HG02840 (cell line): ENCODE measurements around the gene ASF1A.
"Not testable (repeated sequence)": the region's sequence is repeated elsewhere in the genome, so short reads cannot be mapped to it uniquely, and the experiment has no call there.

Experiments
- ATAC-seq: cut with Tn5 transposase; IDR thresholded peaks from one replicate; pipeline ENCODE4 v1.9.1; 2021; ENCODE audit warnings: mild to moderate bottlenecking, moderate library complexity, moderate number of reproducible peaks; ENCODE audit not compliant: unreplicated experiment, low FRiP score

ASF1A gene

GRCh38 chr6:118893807-118894424 lies at the start of gene ASF1A:
Gene ASF1A (plus strand): TSS chr6:118894152. CDS start chr6:118894414, 262 bp downstream.
- ATAC-seq, result peak; percentile 54

- ATAC-seq, result peak; percentile 56
Observed at GRCh38 chr6:118844915-118845314, 49.0 kb upstream of the ASF1A start.

GRCh38 chr6:118853408-118853807 lies 40.5 kb upstream of the ASF1A start:
- no peak for ATAC-seq

- ATAC-seq, result no peak
Observed at GRCh38 chr6:118856301-118856700, 37.7 kb upstream of the ASF1A start.

GRCh38 chr6:118859517-118860064 lies 34.4 kb upstream of the ASF1A start:
- ATAC-seq, result no peak

GRCh38 chr6:118860363-118860762 lies 33.6 kb upstream of the ASF1A start:
- ATAC-seq, result no peak

- no peak for ATAC-seq
Observed at GRCh38 chr6:118860880-118861279, 33.1 kb upstream of the ASF1A start.

GRCh38 chr6:118862443-118862842 lies 31.5 kb upstream of the ASF1A start:
- no peak for ATAC-seq

GRCh38 chr6:118864341-118865099 lies 29.4 kb upstream of the ASF1A start:
- ATAC-seq, result no peak

GRCh38 chr6:118865100-118865391 lies 28.9 kb upstream of the ASF1A start:
- ATAC-seq, result no peak

- no peak for ATAC-seq
Observed at GRCh38 chr6:118867181-118867580, 26.8 kb upstream of the ASF1A start.

- ATAC-seq, result not testable (repeated sequence)
Observed at GRCh38 chr6:118868901-118869300, 25.1 kb upstream of the ASF1A start.

- ATAC-seq, result no peak
Observed at GRCh38 chr6:118869350-118869749, 24.6 kb upstream of the ASF1A start.

GRCh38 chr6:118869894-118870589 lies 23.9 kb upstream of the ASF1A start:
- no peak for ATAC-seq

- ATAC-seq, result no peak
Observed at GRCh38 chr6:118871331-118871730, 22.6 kb upstream of the ASF1A start.

- ATAC-seq, result no peak
Observed at GRCh38 chr6:118872318-118872717, 21.6 kb upstream of the ASF1A start.

- ATAC-seq, result no peak
Observed at GRCh38 chr6:118872726-118873125, 21.2 kb upstream of the ASF1A start.

- no peak for ATAC-seq
Observed at GRCh38 chr6:118873239-118873638, 20.7 kb upstream of the ASF1A start.

- no peak for ATAC-seq
Observed at GRCh38 chr6:118875672-118876071, 18.3 kb upstream of the ASF1A start.

- ATAC-seq, result no peak
Observed at GRCh38 chr6:118876198-118876597, 17.8 kb upstream of the ASF1A start.

- ATAC-seq, result no peak
Observed at GRCh38 chr6:118876814-118877213, 17.1 kb upstream of the ASF1A start.
